ENCODE data around the gene ATP5F1A. TPM values are rescaled to one million over a fixed set of nuclear protein-coding genes. Genes with fewer than 3 reads are reported as not detected.
"Not testable (repeated sequence)": the region's sequence is repeated elsewhere in the genome, so short reads cannot be mapped to it uniquely, and the experiment has no call there.

The ATP5F1A gene
- total RNA-seq, 4 donors from 2014 or later: 355 to 540 (median 419) TPM

DNA sequence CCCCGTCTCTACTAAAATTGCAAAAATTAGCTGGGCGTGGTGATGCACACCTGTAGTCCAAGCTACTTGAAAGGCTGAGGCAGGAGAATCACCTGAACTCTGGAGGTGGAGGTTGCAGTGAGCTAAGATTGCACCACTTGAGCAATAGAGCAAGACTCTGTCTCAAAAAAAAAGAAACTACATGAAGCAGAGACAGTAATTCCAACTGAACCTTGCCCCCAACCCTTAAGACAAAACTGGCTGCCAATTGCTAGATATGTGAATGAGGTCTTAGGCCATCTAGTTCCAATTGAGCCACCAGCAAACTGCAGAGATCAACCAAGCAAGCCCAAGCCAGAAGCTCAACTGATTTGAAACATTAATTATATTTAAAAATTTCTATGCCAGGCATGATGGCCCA lies 32.0 kb upstream of the ATP5F1A start:
- no peak overlapping the region for H3K4me3 ChIP-seq (ENCODE audit: low read depth, poor library complexity, severe bottlenecking)
- TF ChIP-seq, protein P1, sequence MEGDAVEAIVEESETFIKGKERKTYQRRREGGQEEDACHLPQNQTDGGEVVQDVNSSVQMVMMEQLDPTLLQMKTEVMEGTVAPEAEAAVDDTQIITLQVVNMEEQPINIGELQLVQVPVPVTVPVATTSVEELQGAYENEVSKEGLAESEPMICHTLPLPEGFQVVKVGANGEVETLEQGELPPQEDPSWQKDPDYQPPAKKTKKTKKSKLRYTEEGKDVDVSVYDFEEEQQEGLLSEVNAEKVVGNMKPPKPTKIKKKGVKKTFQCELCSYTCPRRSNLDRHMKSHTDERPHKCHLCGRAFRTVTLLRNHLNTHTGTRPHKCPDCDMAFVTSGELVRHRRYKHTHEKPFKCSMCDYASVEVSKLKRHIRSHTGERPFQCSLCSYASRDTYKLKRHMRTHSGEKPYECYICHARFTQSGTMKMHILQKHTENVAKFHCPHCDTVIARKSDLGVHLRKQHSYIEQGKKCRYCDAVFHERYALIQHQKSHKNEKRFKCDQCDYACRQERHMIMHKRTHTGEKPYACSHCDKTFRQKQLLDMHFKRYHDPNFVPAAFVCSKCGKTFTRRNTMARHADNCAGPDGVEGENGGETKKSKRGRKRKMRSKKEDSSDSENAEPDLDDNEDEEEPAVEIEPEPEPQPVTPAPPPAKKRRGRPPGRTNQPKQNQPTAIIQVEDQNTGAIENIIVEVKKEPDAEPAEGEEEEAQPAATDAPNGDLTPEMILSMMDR (IDR thresholded peaks at IDR 0.05): no peak
- no peak for TF ChIP-seq POLR2A (IDR thresholded peaks at IDR 0.05)
- intact Hi-C loops (cut with DNase I; ENCODE audit: low total_unique reads): no loop called here
- WGBS, 2 donors: 98 to 100% methylated on average over 2 of the region's 2 CpGs
- no peak for DNase-seq (ENCODE audit: low spot score in 2 of 2)

DNA sequence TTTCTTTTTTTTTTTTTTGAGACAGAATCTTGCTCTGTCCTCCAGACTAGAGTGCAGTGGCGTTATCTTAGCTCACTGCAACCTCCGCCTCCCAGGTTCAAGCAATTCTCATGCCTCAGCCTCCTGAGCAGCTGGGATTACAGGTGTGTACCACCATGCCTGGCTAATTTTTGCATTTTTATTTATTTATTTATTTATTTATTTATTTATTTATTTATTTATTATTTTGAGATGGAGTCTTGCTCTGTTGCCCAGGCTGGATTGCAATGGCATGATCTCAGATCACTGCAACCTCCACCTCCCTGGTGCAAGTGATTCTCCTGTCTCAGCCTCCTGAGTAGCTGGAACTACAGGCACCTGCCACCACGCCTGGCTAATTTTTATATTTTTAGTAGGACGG lies 28.5 kb upstream of the ATP5F1A start:
- H3K4me3 ChIP-seq (ENCODE audit: low read depth, poor library complexity, severe bottlenecking); intact Hi-C loops (cut with DNase I; ENCODE audit: low total_unique reads); DNase-seq (ENCODE audit: low spot score in 2 of 2): not testable (repeated sequence)
- 57 to 97% methylated on average over 4 of the region's 4 CpGs for WGBS, 2 donors

GRCh38 chr18:46113751-46114150 lies 15.7 kb upstream of the ATP5F1A start:
- intact Hi-C loops (cut with DNase I; ENCODE audit: low total_unique reads): no loop called here
- no peak for DNase-seq (ENCODE audit: low spot score in 2 of 2)
- 87 to 100% methylated on average over 1 of the region's 1 CpG for WGBS, 2 donors

DNA sequence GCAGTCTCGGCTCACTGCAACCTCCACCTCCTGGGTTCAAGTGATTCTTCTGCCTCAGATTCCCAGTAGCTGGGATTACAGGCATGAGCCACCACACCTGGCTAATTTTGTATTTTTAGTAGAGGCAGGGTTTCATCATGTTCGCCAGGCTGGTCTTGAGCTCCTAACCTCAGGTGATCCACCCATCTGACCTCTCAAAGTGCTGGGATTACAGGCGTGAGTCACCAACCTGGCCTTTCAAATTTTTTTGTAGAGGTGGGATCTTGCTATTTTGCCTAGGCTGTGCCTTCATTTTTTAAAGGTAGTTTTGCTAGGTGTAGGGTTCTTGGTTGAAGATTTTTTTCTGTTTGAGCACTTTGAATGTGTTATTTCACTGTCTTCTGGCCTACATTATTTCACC lies 12.3 kb upstream of the ATP5F1A start:
- 89 to 94% methylated on average over 3 of the region's 3 CpGs for WGBS, 2 donors
- intact Hi-C loops (cut with DNase I; ENCODE audit: low total_unique reads): no loop called here
- TF ChIP-seq, protein P1 (IDR thresholded peaks at IDR 0.05): no peak
- no peak for TF ChIP-seq POLR2A (IDR thresholded peaks at IDR 0.05)
- no peak for DNase-seq (ENCODE audit: low spot score in 2 of 2)
- H3K4me3 ChIP-seq (ENCODE audit: low read depth, poor library complexity, severe bottlenecking): no peak overlapping the region

More at GRCh38 chr18:46113751-46114150, 15.7 kb upstream of the ATP5F1A start:
- no peak overlapping the region for H3K4me3 ChIP-seq (ENCODE audit: low read depth, poor library complexity, severe bottlenecking)
- no peak for TF ChIP-seq POLR2A (IDR thresholded peaks at IDR 0.05)
- TF ChIP-seq, protein P1 (IDR thresholded peaks at IDR 0.05): no peak

DNA sequence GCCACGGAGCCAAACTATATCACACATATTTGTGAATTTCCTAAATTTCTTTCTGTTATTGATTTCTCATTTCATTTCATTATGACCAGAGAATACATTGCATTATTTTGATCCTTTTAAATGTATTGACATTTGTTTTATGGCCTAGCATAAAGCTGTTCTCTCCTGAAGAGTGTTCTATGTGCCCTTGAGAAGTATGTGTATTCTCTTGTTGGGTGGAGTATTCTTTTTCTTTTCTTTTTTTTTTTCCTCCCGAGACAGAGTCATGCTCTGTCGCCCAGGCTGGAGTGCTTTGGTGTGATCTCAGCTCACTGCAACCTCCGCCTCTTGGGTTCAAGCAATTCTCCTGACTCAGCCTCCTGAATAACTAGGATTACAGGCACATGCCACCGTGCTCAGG lies 11.3 kb upstream of the ATP5F1A start:
- intact Hi-C loops (cut with DNase I; ENCODE audit: low total_unique reads): no loop called here
- DNase-seq (ENCODE audit: low spot score in 2 of 2): no peak
- 88 to 93% methylated on average over 5 of the region's 5 CpGs for WGBS, 2 donors
- H3K4me3 ChIP-seq (ENCODE audit: low read depth, poor library complexity, severe bottlenecking): no peak overlapping the region
- TF ChIP-seq, protein P1 (IDR thresholded peaks at IDR 0.05): no peak
- no peak for TF ChIP-seq POLR2A (IDR thresholded peaks at IDR 0.05)

GRCh38 chr18:46104128-46104911 lies 6.2 kb upstream of the ATP5F1A start, which contains the start of gene HAUS1:
Gene HAUS1 (plus strand): TSS chr18:46104385. CDS start chr18:46104412, 27 bp downstream.
- intact Hi-C loops (cut with DNase I; ENCODE audit: low total_unique reads): no loop called here
- TF ChIP-seq, protein P1 (IDR thresholded peaks at IDR 0.05): no peak
- TF ChIP-seq POLR2A (IDR thresholded peaks at IDR 0.05): no peak
- 0 to 1% methylated on average over 51 to 53 of the region's 57 CpGs for WGBS, 2 donors
- peak; percentile 92 to 98 for DNase-seq (ENCODE audit: low spot score in 2 of 2)
- peak within 1 kb of the TSS; percentile 85 for H3K4me3 ChIP-seq (ENCODE audit: low read depth, poor library complexity, severe bottlenecking)

Measured in lower leg skin (tissue), 4 donors.